ENCODE data around the gene UTF1.
"Not testable (repeated sequence)": the region's sequence is repeated elsewhere in the genome, so short reads cannot be mapped to it uniquely, and the experiment has no call there.

UTF1 gene

DNA sequence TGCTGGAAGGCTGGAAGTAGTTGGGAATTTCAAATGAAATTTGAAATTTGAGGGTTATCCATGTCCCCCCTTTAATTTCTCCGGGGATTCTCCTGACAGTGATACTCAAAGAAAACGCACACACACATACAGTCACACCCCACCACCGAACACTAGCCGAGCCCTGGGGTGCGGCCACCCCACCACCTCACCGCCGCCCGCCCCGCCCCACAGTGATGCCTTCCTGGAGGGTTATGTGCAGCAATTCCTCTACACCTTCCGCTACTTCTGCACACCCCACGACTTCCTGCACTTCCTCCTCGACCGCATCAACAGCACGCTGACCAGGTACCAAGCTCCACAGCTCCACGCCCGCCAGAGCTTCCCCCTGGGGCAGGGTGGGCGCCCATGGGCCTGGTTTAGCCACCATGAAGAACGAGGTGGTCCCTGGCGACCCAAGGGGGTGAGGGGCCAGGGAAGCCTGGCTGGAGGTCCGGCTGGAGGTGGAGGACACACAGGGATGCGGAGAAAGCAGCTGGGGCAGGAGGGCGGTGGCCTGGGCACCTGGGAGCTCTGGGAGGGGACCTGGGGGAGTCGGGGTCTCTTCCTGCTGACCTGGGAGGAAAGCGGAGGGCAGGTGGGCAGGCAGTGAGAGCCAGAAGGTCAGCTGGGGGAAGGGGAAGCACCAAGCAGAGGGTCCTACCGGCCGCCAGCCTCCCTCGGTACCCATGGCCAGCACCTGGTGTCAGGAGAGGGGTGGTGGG, 19.4 kb upstream of the UTF1 start:
- DNase-seq: no peak

DNA sequence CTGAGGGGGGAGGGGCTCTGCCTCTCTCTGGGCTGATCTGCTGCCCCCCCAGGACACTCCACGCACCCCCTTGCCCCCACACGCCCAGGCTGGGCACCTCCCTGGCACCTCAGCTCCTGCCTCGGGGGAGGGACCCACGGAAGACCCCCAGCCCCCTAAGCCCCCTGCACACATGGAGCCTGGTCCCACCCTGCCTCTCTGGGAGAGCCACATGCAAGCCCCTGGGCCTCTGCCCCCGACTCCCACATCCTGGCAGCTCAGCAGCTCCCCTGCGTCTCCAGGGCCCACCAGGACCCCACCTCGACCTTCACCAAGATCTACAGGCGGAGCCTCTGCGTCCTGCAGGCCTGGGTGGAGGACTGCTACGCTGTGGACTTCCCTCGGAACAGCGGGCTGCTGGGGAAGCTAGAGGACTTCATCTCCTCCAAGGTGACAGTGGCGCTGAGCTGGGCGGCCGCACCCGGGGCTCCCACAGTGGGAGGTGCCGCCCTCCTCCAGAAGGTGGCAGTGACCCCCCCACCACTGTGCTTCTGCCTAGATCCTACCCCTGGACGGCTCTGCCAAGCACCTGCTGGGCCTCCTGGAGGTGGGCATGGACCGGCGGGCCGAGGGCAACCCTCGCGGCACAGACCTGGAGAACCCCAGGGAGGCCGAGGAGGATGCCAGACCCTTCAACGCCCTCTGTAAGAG, 18.7 kb upstream of the UTF1 start:
- no peak for DNase-seq

DNA sequence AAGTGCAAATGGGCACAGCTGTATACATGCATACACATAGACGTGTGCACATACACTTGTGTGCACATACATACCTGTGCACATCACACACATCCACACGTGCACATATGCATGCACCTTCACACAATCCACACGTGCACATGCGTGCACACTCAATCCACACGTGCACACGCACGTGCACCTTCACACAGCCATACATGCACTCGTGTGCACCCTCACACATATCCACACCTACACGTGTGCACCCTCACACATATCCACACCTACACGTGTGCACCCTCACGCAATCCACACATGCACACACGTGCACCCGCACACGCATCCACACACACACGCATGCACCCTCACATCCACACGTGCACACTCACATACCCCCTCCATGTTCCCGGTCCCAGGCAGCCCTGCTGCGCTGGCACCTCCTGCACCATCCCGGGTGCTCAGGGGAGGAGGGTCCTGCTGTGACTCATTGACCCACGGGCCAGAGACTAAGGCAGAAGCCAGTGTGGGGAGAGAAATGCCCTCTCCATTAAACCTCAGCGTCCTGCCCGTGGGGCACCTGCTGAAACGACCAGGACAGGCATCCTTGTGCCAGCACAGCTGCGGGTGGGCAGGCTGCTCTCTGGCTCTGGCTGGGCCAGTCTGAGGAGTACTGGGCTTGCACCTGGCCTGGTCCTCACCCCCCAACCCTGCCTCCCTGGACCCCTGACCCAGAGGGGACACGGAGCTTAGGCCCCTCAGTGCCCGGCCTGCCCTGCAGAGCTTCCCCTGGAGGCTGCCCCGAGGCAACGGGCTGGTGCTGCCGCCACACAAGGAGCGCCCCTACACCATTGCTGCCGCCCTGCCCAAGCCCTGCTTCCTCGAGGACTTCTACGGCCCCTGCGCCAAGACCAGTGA, 17.8 kb upstream of the UTF1 start:
- DNase-seq: no peak

DNA sequence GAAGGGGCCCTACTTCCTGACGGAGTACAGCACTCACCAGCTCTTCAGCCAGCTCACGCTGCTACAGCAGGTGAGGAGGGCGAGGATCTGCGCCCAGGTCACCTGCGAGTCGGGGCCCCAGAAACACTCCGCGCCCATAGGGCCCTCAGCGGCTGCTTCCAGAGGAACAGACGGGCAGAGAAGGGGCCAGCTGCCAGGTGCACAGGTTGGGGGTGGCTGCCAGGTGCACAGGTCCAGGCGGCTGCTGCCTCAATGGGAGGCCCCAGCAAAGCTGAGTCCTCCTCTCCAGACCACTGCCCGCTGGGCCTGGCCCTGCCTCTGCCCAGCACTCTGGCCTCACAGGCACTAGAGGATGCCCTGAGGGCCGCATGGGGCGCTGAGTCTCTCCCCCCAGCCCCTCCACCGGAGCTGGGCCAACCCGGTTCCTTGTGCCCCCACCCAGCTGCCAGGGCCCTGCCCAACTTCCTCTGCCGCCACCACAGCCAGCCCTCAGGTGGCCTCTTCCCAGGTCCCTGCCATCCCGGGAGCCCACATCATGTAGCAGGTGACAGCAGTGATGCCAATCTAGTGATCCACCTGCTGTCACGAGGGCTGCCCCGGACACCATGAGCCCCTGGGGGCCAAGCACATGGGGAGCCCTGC, 17.0 kb upstream of the UTF1 start:
- DNase-seq: no peak

DNA sequence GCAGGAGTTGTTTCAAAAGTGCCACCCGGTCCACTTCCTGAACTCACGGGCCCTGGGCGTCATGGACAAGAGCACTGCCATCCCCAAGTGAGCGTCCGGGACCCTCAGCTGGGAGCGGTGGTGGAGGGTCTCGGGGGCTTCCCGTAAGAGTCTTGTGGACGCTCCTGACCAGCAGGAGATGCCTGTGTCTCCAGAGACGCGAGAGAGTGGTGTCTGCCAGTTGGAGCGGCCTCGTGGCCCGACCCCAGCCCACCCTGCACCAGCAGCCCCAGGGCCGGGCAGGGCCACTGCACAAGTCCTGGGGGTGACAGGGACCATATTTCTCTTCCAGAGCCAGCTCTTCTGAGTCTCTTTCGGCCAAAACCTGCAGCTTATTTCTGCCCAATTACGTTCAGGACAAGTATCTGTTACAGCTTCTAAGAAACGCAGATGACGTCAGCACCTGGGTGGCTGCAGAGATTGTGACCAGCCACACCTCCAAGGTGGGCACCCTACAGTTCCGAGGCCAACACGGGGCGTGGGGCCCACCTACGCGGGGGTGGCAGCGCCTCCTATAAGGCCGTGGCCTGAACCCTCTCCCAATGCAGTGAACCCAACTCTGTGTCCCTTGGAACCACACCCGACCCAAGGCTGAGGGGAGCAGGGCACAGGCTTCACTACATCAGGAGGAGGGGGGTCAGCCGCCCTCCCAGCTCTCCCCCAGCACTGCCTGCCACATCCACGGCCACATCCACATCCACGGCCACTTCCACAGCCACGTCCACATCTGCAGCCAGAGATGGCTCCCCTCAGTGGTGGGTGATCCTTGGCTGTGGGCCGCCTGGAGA, 16.2 kb upstream of the UTF1 start:
- DNase-seq: no peak

DNA sequence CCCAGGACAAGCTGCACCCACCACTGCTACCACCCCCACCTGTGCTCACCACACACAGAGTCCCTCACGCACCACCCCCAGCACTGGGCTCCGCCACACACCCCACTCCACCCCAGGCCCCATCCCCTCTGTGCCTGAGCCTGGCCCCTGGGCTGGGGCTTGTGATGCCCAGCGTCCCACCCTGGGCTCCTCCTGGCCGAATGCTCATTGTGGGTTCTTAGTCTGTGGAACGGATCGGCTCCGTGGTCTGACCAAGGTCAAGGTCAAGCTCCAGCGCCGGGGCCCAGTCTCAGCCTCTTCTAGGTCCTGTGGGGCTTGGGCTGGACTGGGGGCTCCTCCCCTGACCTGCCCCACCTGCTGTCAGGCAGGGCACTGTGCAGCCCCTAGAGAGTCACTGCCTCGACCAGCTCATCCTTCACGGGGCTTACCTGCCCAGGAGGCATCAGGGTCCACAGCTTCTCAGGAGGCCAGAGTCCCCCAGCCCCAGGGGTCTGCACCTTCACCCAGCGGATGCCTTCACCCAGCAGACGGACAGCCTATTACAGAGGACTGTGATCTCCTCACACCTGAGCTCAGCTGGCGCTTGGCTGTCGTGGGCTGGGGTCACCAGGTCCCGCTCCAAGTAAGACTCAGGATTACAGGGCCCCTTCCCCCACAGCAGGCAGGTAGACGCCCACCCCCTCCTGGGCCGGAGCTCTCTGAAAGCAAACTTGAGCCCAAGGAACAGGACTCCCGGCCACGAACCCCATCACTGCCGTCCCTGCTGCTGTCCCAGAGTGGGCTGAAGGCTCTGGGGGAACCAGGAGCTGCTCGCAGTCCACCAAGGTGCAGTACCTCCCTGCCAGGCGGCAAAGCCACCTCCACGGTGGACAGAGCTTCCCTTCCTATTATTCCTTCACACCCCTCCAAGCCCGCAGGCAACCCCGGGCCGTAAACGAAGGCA, 15.3 kb upstream of the UTF1 start:
- no peak for DNase-seq

DNA sequence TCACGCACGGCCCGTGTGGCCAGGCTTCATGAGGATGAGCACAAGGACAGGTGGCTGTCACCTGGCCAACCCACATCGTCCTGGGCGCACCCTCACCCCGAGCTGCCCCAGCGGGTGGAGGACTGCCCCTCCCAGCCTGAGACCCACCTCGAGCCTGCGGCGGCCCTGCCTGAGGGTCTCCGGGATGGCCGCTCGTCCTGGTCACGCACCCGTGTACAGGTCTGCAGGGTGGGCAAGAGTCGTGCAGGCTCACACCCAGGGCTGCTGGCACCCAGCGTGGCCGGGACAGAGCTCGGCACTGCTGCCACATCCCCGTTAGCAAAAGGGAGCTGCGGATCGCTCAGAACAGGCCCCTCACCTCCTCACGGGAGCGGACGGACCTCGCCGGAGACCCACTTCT, 14.4 kb upstream of the UTF1 start:
- no peak for DNase-seq

DNA sequence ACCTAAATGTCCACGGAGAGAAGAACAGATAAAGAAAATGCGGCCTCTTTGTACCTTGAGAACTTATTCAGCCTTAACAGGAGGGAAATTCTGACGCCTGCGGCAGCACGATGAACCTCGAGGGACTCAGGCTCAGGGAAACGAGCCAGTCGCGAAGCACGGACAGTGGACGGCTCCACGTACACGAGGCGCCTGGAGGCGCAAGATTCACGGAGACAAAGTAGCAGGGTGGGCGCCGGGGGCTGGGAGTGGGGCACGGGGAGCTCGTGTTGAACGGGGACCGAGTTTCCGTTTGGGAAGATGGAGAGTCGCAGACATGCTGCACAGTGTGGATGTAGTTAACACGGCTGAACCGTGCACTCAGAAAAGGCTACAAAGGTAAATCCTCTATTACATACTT, 13.2 kb upstream of the UTF1 start:
- no peak for DNase-seq

DNA sequence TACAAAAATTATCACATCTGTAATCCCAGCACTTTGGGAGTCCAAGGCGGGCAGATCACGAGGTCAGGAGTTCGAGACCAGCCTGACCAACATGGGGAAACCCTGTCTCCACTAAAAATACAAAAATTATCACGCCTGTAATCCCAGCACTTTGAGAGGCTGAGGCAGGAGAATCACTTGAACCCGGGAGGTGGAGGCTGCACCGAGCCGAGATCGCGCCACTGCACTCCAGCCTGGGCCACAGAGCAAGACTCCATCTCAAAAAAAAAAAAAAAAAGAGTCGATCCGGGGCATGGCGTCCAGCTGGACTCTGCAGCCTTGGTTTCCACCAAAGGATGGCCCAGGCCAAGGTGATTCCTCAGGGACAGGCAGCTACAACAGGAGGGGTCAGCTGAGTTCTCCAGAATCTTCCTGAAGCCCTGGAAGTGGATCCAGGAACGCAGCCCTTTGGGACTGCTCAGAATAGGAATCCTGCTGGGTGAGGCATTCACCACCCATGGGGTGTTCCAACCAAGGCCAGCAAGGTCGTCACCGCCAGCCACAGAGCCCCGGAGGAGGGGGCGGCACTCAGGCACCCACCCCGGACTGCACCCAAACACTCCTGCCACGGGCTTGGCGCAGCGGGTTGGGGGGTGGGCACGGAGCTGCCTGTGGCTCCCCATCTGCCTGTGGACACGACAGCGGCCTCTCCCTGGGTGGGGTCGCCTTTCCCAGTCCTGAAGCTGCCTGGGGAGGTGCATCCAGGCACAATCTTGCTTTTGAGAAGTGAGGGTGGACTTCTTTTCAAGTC, 12.0 kb upstream of the UTF1 start:
- DNase-seq: no peak

DNA sequence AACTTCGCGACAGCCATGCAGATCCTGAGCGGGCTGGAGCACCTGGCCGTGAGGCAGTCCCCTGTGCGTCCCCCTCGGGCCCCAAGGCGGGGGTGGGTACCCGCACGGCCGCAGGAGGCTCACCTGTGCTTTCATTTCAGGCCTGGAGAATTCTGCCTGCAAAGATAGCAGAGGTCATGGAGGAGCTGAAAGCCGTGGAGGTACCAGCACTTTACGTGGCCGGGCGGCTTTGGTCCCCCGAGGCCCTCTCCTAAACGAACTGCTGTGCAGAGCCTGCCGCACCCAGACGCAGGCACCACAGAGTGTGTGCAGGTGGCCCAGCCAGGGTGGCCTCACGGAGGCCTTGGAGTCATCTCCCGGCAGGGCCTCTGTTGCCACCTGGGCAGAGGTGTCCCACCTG, 11.1 kb upstream of the UTF1 start:
- no peak for DNase-seq

DNA sequence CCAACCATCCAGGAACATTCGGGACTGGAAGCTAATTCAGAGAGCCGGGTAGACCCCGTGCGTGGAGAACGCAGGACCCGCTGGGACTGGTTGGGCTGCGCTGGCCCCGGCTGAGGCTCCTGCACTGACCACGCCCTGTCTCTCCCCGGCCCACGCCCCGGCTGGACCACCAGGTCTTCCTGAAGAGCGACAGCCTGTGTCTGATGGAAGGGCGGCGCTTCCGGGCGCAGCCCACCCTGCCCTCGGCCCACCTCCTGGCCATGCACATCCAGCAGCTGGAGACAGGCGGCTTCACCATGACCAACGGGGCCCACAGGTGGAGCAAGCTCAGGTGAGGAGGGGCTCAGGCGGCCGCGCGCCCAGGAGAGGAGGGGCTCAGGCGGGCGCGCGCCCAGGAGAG, 10.2 kb upstream of the UTF1 start:
- no peak for DNase-seq

DNA sequence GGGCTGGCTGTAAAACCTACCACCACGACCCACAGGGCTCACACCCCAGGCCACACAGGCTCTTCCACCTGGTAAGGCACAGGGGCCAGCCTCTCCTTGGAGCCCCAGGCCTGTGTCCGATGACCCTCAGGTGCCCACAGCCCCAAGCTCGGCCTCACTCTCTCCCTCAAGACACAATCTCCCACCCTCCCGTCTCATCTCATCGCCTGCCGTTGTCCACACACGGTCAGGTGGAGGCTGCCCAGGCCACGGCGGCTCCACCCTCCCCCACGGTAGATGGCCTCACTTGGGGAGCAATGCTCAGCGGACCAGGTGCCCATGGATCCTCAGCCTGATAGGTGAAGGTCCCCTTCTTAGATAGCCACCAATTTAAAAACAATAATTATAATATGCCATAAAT, 8.7 kb upstream of the UTF1 start:
- DNase-seq: no peak

DNA sequence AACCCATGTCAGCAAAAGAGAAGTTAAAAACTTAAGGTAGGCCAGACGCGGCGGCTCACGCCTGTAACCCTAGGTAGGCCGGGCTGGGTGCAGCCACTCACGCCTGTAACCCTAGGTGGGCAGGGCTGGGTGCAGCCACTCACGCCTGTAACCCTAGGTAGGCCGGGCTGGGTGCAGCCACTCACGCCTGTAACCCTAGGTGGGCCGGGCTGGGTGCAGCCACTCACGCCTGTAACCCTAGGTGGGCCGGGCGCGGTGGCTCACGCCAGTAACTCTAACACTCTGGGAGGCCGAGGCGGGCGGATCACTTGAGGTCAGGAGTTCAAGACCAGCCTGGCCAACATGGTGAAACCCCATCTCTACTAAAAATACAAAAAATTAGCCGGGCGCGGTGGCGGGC, 8.3 kb upstream of the UTF1 start:
- DNase-seq: not testable (repeated sequence)

DNA sequence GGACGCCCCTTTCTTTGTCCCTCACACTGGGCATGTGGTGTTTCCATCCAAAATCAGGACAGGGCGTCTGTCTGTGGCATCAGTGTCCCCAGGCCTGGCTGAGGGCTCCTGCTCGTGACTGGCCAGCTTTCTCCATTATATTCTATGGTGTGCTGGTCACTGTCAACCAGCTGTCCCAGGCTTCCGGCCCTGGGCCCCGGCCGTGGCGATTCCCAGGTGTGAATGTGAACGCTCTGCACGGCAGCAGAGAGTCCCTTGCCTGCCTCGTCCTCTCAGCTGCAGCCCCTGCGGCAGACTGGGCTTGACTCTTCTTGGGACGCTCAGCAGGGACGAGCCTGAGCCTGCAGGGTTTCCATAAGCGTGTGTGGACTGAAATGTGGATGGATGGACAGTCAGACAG, 5.9 kb upstream of the UTF1 start:
- DNase-seq: no peak

DNA sequence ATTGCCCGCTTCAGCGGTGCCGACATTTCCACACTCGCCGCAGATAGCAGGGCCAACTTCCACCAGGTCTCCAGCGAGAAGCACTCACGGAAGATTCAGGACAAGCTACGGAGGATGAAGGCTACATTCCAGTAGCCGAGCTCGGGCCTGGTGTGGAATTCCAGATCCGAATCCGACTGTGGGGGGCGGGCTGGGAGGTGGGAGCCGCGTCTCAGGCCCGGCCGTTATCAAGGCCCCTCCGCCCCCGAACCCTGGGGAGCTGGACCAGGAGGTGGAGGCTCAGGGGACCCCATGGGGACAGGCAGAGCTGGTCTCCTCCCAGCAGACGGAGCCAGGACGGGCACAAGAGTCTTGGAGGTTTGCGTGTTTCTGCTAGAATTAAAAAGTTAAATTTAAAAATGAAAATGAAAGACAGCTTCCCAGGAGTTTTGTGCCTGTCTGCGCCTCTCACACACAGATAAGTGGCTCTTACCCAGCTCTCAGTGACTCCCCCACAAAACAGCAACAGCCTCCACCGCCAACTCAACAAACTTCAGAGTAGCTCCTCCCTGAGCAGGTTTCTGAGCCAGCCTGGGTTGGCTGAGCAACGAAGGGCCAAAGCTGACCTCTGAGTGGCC, 5.2 kb upstream of the UTF1 start:
- no peak for DNase-seq

DNA sequence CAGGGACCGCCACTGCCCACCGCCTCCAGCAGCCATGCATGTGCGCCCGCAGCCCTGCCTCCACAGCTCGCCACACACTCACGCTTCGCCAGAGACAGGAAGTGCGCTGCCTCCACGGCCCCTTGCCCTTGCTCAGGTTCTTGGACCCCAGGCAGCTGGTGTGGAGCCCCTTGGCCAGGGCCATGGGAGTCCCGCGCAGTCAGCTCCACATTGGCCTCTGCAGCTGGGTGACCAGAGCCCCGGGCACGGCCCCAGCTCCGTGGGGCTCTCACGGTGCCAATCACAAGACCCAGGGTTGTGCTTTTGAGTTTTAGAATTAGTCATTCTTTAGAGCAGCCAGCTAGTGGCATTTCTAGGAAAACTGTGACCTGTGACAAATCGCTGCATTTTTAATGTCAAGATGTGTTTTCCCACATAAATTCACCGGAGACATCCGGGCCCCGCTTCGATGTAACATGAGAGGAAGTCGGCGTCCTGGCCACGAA, 4.3 kb upstream of the UTF1 start:
- no peak for DNase-seq

DNA sequence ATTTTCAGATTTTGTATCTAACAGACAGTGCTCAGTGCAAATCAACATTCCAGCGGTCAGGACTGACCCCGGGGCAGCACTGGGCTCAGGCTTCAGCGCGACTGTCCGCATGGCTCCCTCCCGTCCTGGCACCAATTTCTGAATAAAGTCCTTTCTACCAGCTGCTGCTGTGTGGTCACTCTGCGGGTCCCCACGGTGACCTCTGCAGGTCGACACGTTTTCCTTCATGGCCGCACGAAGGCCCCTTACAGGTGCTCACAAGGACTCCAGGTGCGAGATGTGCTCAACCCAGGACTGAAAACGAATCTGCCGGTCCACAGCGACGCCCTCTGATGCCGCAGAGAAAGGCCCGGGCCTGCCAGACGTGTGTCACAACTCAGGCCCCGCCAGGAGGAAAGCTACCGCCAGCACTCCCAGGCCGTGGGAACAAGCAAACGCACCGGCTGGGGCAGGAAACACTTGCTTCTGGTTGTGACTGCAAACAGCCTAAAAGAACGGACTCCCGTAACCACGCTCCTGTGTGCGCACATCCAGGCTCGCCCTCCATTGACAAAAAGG, 3.7 kb upstream of the UTF1 start:
- no peak for DNase-seq

DNA sequence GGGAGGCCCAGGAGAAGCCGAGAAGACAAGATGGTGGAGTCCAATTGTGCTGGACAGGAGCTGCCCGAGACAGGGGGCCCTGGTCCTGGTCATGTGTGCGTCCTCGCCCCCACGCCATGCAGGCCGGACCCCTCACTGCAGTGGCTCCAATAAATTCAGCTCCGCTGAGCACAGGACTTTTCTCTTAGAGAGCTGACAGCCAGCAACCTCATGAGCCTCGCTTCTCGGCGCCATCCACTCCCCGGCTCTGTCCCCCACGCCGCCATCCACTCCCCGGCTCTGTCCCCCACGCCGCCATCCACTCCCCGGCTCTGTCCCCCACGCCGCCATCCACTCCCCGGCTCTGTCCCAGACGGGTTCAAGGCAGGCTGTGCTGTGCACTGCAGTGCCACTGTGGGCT, 2.8 kb upstream of the UTF1 start:
- DNase-seq: no peak

All from effector CD4-positive, alpha-beta T cell (primary cell).